Measurements from ENCODE around the gene PCDHA1. TPM values are rescaled to one million over a fixed set of nuclear protein-coding genes. Genes with fewer than 3 reads are reported as not detected.

Gene PCDHA1
- total and polyA plus RNA-seq, 8 donors, result 0.37 TPM; not detected in 7

DNA sequence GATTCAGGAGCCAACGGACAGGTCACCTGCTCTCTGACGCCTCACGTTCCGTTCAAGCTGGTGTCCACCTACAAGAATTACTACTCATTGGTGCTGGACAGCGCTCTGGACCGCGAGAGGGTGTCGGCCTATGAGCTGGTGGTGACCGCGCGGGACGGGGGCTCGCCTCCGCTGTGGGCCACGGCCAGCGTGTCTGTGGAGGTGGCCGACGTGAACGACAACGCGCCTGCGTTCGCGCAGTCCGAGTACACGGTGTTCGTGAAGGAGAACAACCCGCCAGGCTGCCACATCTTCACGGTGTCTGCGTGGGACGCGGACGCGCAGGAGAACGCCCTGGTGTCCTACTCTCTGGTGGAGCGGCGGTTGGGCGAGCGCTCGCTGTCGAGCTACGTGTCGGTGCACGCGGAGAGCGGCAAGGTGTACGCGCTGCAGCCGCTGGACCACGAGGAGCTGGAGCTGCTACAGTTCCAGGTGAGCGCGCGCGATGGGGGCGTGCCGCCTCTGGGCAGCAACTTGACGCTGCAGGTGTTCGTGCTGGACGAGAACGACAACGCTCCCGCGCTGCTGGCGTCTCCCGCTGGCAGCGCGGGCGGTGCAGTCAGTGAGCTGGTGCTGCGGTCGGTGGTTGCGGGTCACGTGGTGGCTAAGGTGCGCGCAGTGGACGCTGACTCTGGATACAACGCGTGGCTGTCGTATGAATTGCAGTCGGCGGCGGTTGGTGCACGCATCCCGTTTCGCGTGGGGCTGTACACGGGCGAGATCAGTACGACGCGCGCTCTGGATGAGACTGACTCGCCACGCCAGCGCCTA lies 71.4 kb downstream of the PCDHA1 start:
- whole genome bisulfite sequencing, 5 donors, result 56 to 63% (median 60%) methylated on average over 64 to 94 of the region's 94 CpGs; no CpG with 5 or more reads in 1 of the 5 donors
- H3K9me3 ChIP-seq, result peaks cover 16 to 72% (median 62%) of the 10 kb centered on the region in 4 donors
- DNase-seq, result no peak
- TF ChIP-seq POLR2A (IDR thresholded peaks at IDR 0.05), result no peak
- intact Hi-C loops (cut with DNase I; ENCODE audit: low total_unique reads), result no loop called here
- H3K4me3 ChIP-seq, result no peak overlapping the region
- H3K4me1 ChIP-seq, result no peaks in the 10 kb centered on the region
- no peaks in the 10 kb centered on the region for H3K36me3 ChIP-seq
- peaks cover 0 to 60% (median 4%) of the 10 kb centered on the region in 3 donors for H3K27me3 ChIP-seq
- H3K27ac ChIP-seq, result no peak overlapping the region

GRCh38 chr5:140857987-140858240 lies 72.0 kb downstream of the PCDHA1 start:
- no peak overlapping the region for H3K27ac ChIP-seq
- peaks cover 0 to 60% (median 4%) of the 10 kb centered on the region in 3 donors for H3K27me3 ChIP-seq
- no peak for DNase-seq
- no peak overlapping the region for H3K4me3 ChIP-seq
- WGBS, 5 donors, result 58 to 74% (median 65%) methylated on average over 11 to 22 of the region's 22 CpGs; no CpG with 5 or more reads in 2 of the 5 donors
- intact Hi-C loops (cut with DNase I; ENCODE audit: low total_unique reads), result no loop called here
- peaks cover 21 to 72% (median 64%) of the 10 kb centered on the region in 4 donors for H3K9me3 ChIP-seq
- no peaks in the 10 kb centered on the region for H3K4me1 ChIP-seq
- no peaks in the 10 kb centered on the region for H3K36me3 ChIP-seq
- no peak for TF ChIP-seq POLR2A (IDR thresholded peaks at IDR 0.05)
- TF ChIP-seq EP300 (IDR thresholded peaks at IDR 0.05), result no peak
- no peak for TF ChIP-seq POLR2AphosphoS5 (IDR thresholded peaks at IDR 0.05)
- TF ChIP-seq CTCF (IDR thresholded peaks at IDR 0.05), result no peak

DNA sequence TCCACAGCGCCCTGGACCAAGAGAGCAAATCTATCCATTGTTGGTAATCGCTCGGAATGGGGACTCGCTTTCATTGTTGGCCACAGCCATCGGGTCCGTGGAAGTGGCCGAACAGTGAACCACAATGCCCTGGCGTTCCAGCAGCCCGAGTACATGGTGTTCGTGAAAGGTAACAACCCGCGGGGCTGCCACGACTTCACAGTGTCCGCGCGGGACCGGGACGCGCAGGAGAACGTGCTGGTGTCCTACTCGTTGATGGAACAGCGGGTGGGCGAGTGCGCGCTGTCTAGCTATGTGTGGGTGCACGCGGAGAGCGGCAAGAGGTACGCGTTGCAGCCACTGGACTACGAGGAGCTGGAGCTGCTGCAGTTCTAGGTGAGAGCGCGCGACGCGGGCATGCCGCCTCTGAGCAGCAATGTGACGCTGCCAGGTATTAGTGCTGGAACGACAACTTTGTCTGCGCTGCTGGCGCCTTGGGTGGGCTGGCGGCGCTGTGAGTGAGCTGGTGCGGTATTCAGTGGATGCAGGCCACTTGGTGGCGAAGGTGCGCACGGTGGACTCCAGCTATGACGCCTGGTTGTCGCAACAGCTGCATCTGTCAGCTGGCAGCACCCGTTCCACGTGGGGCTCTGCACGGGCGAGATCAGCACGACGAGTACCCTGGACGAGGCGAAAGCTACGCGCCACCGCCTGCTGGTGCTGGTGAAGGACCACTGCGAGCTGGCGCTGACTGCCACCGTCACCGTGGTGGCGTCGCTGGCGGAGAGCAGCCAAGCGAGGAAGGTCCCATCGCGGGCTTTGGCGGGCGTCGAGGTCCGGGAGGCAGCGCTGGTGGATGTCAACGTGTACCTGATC lies 76.7 kb downstream of the PCDHA1 start:
- TF ChIP-seq EP300 (IDR thresholded peaks at IDR 0.05), result no peak
- TF ChIP-seq POLR2A (IDR thresholded peaks at IDR 0.05), result no peak
- no peak for TF ChIP-seq CTCF (IDR thresholded peaks at IDR 0.05)
- no peak for TF ChIP-seq POLR2AphosphoS5 (IDR thresholded peaks at IDR 0.05)
- Histone ChIP-seq H3K4me1 (no peaks in the 10 kb centered on the region), H3K27ac (no peak overlapping the region), H3K27me3 (peaks cover 0 to 35% (median 4%) of the 10 kb centered on the region in 3 donors), H3K4me3 (no peak overlapping the region), H3K9me3 (peaks cover 19 to 52% (median 39%) of the 10 kb centered on the region in 4 donors), H3K36me3 (no peaks in the 10 kb centered on the region)
- DNase-seq, result no peak
- intact Hi-C loops (cut with DNase I; ENCODE audit: low total_unique reads), result no loop called here
- whole genome bisulfite sequencing, 5 donors, result 44 to 53% (median 47%) methylated on average over 64 to 76 of the region's 76 CpGs

- Histone ChIP-seq H3K27me3 (peaks cover 0 to 39% (median 5%) of the 10 kb centered on the region in 3 donors), H3K27ac (no peak within 1 kb of the TSS), H3K36me3 (no peaks in the 10 kb centered on the region), H3K4me3 (no peak within 1 kb of the TSS), H3K4me1 (no peaks in the 10 kb centered on the region), H3K9me3 (peaks cover 6 to 52% (median 39%) of the 10 kb centered on the region in 4 donors)
- 15 to 28% (median 17%) methylated on average over 39 to 41 of the region's 41 CpGs for WGBS, 5 donors
- intact Hi-C loops (cut with DNase I; ENCODE audit: low total_unique reads), result no loop called here
- TF ChIP-seq POLR2A (IDR thresholded peaks at IDR 0.05) (no peak), POLR2AphosphoS5 (IDR thresholded peaks at IDR 0.05) (no peak), CTCF (IDR thresholded peaks at IDR 0.05) (no peak), EP300 (IDR thresholded peaks at IDR 0.05) (no peak)
- peak in 1 of 2 donors; percentile 16 for DNase-seq
These were observed 83.0 kb downstream of the PCDHA1 start, which contains the start of gene PCDHA11 for GRCh38 chr5:140868721-140869554. Gene PCDHA11, plus strand, starts transcription at chr5:140868957. Its CDS starts 147 bp downstream, at chr5:140869104.
